ENCODE results near the gene TMEM88.

TMEM88 gene

DNA sequence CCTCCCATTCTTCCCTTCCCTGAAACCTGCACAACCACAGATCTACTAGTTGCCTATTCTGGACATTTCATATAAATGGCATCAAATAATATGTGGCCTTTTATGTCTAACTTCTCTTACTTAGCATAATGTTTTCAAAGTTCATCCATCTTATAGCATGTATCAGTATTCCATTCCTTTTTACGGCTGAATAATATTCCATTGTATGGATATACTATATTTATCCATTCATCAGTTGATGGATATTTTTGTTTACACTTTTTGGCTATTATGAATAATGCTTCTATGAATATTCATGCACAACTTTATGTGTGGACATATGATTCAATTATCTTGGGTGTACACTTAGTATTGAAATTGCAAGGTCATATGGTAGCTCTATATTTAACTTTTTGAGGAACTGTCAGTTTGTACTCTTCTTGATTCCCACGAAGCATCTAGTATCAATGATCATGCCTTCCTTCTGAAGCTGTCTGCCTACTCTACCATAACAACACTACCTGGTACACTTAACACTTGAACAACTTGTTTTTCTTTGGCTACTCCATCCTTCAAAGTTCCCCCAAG lies 21.0 kb downstream of the TMEM88 start:
- no peak for DNase-seq (ENCODE audit: extremely low read depth, low read depth)
- TF ChIP-seq, protein P1, sequence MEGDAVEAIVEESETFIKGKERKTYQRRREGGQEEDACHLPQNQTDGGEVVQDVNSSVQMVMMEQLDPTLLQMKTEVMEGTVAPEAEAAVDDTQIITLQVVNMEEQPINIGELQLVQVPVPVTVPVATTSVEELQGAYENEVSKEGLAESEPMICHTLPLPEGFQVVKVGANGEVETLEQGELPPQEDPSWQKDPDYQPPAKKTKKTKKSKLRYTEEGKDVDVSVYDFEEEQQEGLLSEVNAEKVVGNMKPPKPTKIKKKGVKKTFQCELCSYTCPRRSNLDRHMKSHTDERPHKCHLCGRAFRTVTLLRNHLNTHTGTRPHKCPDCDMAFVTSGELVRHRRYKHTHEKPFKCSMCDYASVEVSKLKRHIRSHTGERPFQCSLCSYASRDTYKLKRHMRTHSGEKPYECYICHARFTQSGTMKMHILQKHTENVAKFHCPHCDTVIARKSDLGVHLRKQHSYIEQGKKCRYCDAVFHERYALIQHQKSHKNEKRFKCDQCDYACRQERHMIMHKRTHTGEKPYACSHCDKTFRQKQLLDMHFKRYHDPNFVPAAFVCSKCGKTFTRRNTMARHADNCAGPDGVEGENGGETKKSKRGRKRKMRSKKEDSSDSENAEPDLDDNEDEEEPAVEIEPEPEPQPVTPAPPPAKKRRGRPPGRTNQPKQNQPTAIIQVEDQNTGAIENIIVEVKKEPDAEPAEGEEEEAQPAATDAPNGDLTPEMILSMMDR (IDR thresholded peaks at IDR 0.05; ENCODE audit: low read depth, low read length, missing control alignments): no peak
- H3K4me3 ChIP-seq (replicated peaks; ENCODE audit: low read depth, low read length): no peak overlapping the region

DNA sequence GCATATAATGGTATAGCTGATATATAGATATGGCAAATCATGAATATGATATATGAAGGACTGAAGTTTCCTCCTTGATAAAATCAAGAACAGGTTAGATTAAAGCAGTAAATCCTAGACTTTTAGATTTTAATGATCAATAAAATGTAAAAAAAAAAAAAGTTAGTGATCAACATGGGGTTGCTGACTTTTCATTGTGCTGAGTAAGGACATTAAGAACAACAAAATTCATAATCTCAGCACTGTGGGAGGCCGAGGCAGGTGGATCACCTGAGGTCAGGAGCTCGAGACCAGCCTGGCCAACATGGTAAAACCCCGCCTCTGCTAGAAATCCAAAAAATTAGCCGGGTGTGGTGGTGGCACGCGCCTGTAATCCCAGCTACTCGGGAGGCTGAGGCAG lies 23.4 kb downstream of the TMEM88 start:
- TF ChIP-seq, protein P1 (IDR thresholded peaks at IDR 0.05; ENCODE audit: low read depth, low read length, missing control alignments): no peak
- no peak for DNase-seq (ENCODE audit: extremely low read depth, low read depth)
- H3K4me3 ChIP-seq (replicated peaks; ENCODE audit: low read depth, low read length): no peak overlapping the region

DNA sequence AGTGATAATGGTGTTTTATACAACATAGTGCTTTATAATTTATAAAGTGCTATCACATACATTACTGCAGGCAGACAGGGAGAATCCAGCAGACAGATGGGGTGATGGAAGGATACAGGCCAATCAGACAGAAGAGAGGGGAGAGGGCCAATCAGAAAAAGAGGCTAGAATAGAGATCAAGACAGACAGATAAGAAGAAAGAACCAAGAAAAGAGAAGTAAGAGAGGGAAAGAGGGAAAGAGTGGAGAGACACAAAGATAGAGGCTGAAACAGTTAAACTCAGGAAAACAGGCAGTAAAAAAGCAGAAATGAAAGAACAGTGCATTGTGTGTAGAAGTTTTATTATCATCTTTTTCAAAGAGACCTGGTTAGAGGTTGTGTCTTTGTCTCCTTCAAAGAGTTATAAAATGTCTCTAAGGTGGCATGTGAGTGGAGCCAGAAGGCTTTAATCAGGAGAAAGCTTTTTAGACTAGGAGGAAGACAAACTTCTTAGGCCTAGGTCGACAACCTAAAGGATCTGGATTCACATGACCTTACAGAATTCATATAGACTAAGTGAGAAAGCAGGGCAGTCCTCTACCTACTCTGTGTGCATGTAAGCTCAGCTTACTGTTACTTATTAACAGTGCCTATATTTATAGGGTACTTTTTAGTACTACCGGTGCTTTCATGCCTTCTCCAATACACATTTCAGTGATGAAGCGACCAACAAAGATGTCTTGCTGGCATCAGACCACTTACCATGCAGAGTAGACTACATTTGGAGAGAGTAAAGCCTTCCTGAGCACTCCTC lies 25.4 kb downstream of the TMEM88 start:
- TF ChIP-seq, protein P1 (IDR thresholded peaks at IDR 0.05; ENCODE audit: low read depth, low read length, missing control alignments): no peak
- DNase-seq (ENCODE audit: extremely low read depth, low read depth): no peak
- H3K4me3 ChIP-seq (replicated peaks; ENCODE audit: low read depth, low read length): no peak overlapping the region

DNA sequence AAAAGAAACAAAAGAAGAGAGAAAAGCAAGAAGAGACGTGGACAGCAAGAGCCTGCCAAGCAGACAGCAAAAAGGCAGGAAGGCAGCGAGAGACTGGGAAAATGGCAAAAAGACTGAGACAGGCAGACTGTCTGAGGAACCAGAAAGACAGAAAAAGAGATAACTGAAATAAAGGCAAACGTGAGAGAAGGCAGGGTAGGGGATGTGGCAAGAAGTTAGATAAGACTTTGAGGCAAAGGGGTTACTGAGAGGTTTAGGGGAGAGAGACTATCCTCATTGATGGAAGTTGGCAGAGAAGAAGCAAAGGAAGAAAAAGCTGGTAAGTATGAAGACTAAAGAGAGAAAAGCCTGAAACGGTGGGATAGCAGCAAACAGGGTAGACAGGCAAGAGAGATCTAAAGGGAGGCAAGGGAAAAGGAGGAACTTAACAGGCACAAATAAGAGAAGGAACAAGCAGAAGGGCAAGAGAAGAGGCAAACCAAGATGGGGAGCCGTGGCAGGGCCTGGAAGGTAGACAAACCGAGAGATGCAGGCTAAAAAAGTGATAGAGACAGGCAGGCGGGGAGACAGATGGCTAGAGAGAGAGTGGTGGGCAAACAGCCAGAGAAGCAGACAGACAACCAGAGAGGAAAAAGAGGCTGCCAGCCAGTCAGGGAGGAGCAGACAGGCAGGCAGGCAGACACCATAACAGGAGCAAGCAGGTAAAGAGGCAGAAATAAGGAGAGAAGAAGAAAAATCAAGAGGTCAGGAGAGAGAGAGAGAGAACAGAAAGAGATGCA lies 26.6 kb downstream of the TMEM88 start:
- no peak overlapping the region for H3K4me3 ChIP-seq (replicated peaks; ENCODE audit: low read depth, low read length)

DNA sequence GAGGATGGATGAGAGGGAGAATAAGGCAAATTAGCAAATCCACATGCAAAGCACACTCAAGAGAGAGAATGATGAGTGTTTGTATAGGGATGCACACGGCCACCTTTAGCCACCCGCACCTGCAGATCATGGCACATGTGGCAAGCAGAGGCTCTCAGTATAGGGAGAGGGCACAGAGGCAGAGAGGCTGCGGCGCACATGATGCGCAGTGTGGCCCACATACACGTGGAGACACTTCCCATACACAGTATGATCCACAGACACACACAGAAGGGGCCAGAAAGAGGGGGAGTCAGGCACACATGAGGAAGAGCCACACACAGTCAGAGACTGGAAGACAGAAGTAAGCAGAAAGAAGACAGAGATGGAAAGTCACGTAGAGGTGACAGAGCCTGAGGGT lies 27.2 kb downstream of the TMEM88 start:
- no peak for DNase-seq (ENCODE audit: extremely low read depth, low read depth)
- peak overlapping the region; percentile 16; the same call in 1 of the 2 replicates for H3K4me3 ChIP-seq (replicated peaks; ENCODE audit: low read depth, low read length)
- TF ChIP-seq, protein P1 (IDR thresholded peaks at IDR 0.05; ENCODE audit: low read depth, low read length, missing control alignments): no peak

More for the DNA sequence above, 26.6 kb downstream of the TMEM88 start:
- DNase-seq (ENCODE audit: extremely low read depth, low read depth): no peak
- TF ChIP-seq, protein P1 (IDR thresholded peaks at IDR 0.05; ENCODE audit: low read depth, low read length, missing control alignments): no peak

DNA sequence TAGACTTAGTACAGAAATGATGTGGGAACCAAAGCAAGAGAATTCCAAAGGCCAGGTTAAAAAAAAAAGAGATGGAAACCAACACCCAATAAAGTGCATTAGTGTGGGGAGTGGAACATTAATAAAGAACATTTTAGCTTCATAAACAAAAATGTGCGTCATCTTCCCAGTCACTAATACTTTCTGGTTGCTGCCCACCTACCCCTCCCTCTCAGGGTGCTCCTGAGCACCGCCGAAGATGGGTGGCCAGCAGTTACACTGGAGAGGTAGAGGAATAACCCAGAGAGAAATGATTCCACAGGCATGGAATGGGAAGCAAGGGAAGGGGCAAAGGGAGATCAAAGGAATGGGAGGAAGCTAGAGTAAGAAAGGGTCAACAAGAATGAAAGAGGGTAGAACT lies 27.8 kb downstream of the TMEM88 start:
- no peak for DNase-seq (ENCODE audit: extremely low read depth, low read depth)
- TF ChIP-seq, protein P1 (IDR thresholded peaks at IDR 0.05; ENCODE audit: low read depth, low read length, missing control alignments): no peak
- H3K4me3 ChIP-seq (replicated peaks; ENCODE audit: low read depth, low read length): peak overlapping the region; percentile 12; the same call in 1 of the 2 replicates
